K562 (cell line): ENCODE results near the gene PPP1R36. TPM values are rescaled to one million over a fixed set of nuclear protein-coding genes. Genes with fewer than 3 reads are reported as not detected.

Experiments
- ATAC-seq: fragments of 200-7000 bp; cut with Tn5 transposase; 3 replicates; pipeline ENCODE4 v1.9.1; 2020; ENCODE audit warnings: moderate library complexity
- BruUV-seq: library from RNA; stranded (reverse); fragments of 400-500 nt; replicated peaks from 2 replicates; lab custom pipeline; 2021; lab: Mats Ljungman, UMichigan
- CTCF ChIA-PET: fragments of 300-600 bp; formaldehyde crosslinking; extraction: SDS; loops from one replicate; lab custom pipeline; 2021; ENCODE audit warnings: low intra/inter-chr PET ratio; lab: Yijun Ruan, JAX
- POLR2A ChIA-PET: fragments of 300-600, 350-650 bp; sonication (Branson Sonifier 250); formaldehyde crosslinking; extraction: SDS; loops from one replicate; lab custom pipeline; 2021; ENCODE audit warnings: antibody characterized with exemption, inconsistent platforms; lab: Yijun Ruan, JAX
- DNase-seq, 4 experiments: peaks; one replicate each; pipeline versions ENCODE4 v3.0.0 to v3.0.0-alpha.2; 2011 to 2018; ENCODE audit warnings: low spot score in 3 of 4, mixed read lengths in 3 of 4; ENCODE audit errors: extremely low read depth in 1 of 4
- FAIRE-seq: peaks from 2 replicates; lab custom pipeline; 2011; peaks lifted over from hg19 to GRCh38; lab: Jason Lieb, UNC
- H2AFZ ChIP-seq: 2 replicates; pipeline ENCODE4 v1.6.0; 2011; ENCODE audit warnings: low read depth, low read length, control low read depth, inconsistent platforms
- H3K27ac ChIP-seq: fragments of 200-600 bp; 3 replicates; pipeline ENCODE4 v1.8.0; 2011; ENCODE audit warnings: low read depth, mild to moderate bottlenecking, control low read depth, inconsistent platforms, low read length, moderate library complexity, mixed read lengths; ENCODE audit errors: extremely low read depth
- H3K27me3 ChIP-seq, 2 experiments: fragments of 300-600 bp in 1 of 2; 2 replicates in 1 of 2; 3 replicates in 1 of 2; pipeline versions ENCODE4 v1.6.0 to v1.8.0; 2011; ENCODE audit warnings: inconsistent platforms in 2 of 2, low read length in 2 of 2, mild to moderate bottlenecking in 1 of 2, mixed read lengths in 1 of 2, moderate library complexity in 1 of 2; ENCODE audit not compliant: control insufficient read depth in 2 of 2, insufficient read depth in 2 of 2
- H3K36me3 ChIP-seq: fragments of 300-600 bp; 3 replicates; pipeline ENCODE4 v1.8.0; 2011; ENCODE audit warnings: mild to moderate bottlenecking, low read length, inconsistent platforms; ENCODE audit not compliant: control insufficient read depth, insufficient read depth
- H3K4me1 ChIP-seq, 2 experiments: fragments of 200-600 bp in 1 of 2; replicated peaks in 1 of 2; 2 replicates in 1 of 2; 3 replicates in 1 of 2; pipeline versions ENCODE4 v1.5.1 to v1.8.0; 2011; ENCODE audit warnings: inconsistent platforms in 2 of 2, low read length in 2 of 2, mild to moderate bottlenecking in 1 of 2, mixed read lengths in 1 of 2, moderate library complexity in 1 of 2; ENCODE audit not compliant: control insufficient read depth in 2 of 2, insufficient read depth in 2 of 2
- H3K4me2 ChIP-seq: 2 replicates; pipeline ENCODE4 v1.6.1; 2011; ENCODE audit warnings: low read length, control low read depth, inconsistent platforms, mixed read lengths; ENCODE audit not compliant: insufficient read depth
- H3K4me3 ChIP-seq: fragments of 200-600 bp; sonication (generic), shearing (Covaris generic); 2 replicates; pipeline ENCODE4 v1.5.1; 2016; ENCODE audit warnings: control low read depth, inconsistent platforms
- H3K79me2 ChIP-seq: fragments of 200-600 bp; 3 replicates; pipeline ENCODE4 v1.8.0; 2011; ENCODE audit warnings: low read length, inconsistent platforms; ENCODE audit not compliant: control insufficient read depth, insufficient read depth
- H3K9ac ChIP-seq, 2 experiments: 2 replicates each; pipeline versions ENCODE4 v1.6.0 to v1.6.1; 2011; ENCODE audit warnings: low read depth in 2 of 2, low read length in 2 of 2, control low read depth in 1 of 2, inconsistent platforms in 1 of 2, mild to moderate bottlenecking in 1 of 2, mixed read lengths in 1 of 2; ENCODE audit not compliant: insufficient read depth in 1 of 2
- H3K9me1 ChIP-seq: one replicate; pipeline ENCODE4 v1.6.0; 2011; ENCODE audit warnings: inconsistent platforms, mild to moderate bottlenecking, low read length, moderate library complexity; ENCODE audit not compliant: control insufficient read depth, insufficient read depth
- H3K9me3 ChIP-seq: replicated peaks from 2 replicates; pipeline ENCODE4 v1.5.1; 2011; ENCODE audit warnings: low read depth, low read length, inconsistent platforms; ENCODE audit not compliant: control insufficient read depth, insufficient read depth
- H4K20me1 ChIP-seq: replicated peaks from 2 replicates; pipeline ENCODE4 v1.6.1; 2011; ENCODE audit warnings: low read length, inconsistent platforms, mixed read lengths; ENCODE audit not compliant: control insufficient read depth, insufficient read depth
- CHD2 ChIP-seq: IDR thresholded peaks from 2 replicates; pipeline ENCODE4 v1.6.1; 2011; ENCODE audit warnings: low read depth, low read length
- CTCF ChIP-seq, 3 experiments: IDR thresholded peaks in 2 of 3; conservative IDR thresholded peaks in 1 of 3; 2 replicates each; pipeline ENCODE4 v1.5.1; 2011 to 2012; ENCODE audit warnings: low read length in 3 of 3, mild to moderate bottlenecking in 3 of 3, control low read depth in 2 of 3, improper control_type of control experiment in 1 of 3, inconsistent platforms in 1 of 3, low read depth in 1 of 3, mixed read lengths in 1 of 3, moderate library complexity in 1 of 3; ENCODE audit not compliant: insufficient read depth in 2 of 3
- HMG20A ChIP-seq: fragments of 450-650 bp; formaldehyde crosslinking; conservative IDR thresholded peaks from 2 replicates; pipeline ENCODE4 v1.4.0; 2020; ENCODE audit warnings: mild to moderate bottlenecking, mixed read lengths
- MED1 ChIP-seq: sonication (generic); formaldehyde crosslinking; IDR thresholded peaks from 2 replicates; pipeline ENCODE4 v1.8.1; 2023; ENCODE audit warnings: missing genetic modification reagents, borderline replicate concordance
- NFIC ChIP-seq: fragments of 450-650 bp; IDR thresholded peaks from 2 replicates; pipeline ENCODE4 v1.6.1; 2017; ENCODE audit warnings: mild to moderate bottlenecking, inconsistent platforms
- RAD21 ChIP-seq, 2 experiments: fragments of 250-450 bp in 1 of 2; fragments of 450-650 bp in 1 of 2; sonication (Bioruptor Pico) in 1 of 2; formaldehyde crosslinking in 1 of 2; IDR thresholded peaks in 1 of 2; conservative IDR thresholded peaks in 1 of 2; 2 replicates each; pipeline versions ENCODE4 v1.4.0 to v1.8.0; 2020 to 2022; ENCODE audit warnings: mild to moderate bottlenecking in 2 of 2, moderate library complexity in 1 of 2
- SMARCE1 ChIP-seq: fragments of 450-650 bp; IDR thresholded peaks from 2 replicates; pipeline ENCODE4 v1.7.1; 2016; ENCODE audit warnings: mild to moderate bottlenecking
- SMC3 ChIP-seq: conservative IDR thresholded peaks from 2 replicates; pipeline ENCODE4 v1.6.1; 2011; ENCODE audit warnings: low read depth, low read length, improper control_type of control experiment; ENCODE audit not compliant: insufficient read depth
- YBX1 ChIP-seq: fragments of 450-650 bp; IDR thresholded peaks from 2 replicates; pipeline ENCODE4 v1.7.1; 2016; ENCODE audit warnings: mild to moderate bottlenecking
- ZFP91 ChIP-seq: sonication (generic); formaldehyde crosslinking; IDR thresholded peaks from 2 replicates; pipeline ENCODE4 v1.8.0; 2022; ENCODE audit warnings: mild to moderate bottlenecking, missing genetic modification reagents
- ZNF212 ChIP-seq: fragments of 450-650 bp; formaldehyde crosslinking; IDR thresholded peaks from 2 replicates; pipeline ENCODE4 v1.4.0; 2020; ENCODE audit warnings: mild to moderate bottlenecking
- WGBS: fragments of 100-300 bp; shearing (Covaris generic); methylation state at CpG from one replicate; pipeline ENCODE4 v1.1.6; 2016; ENCODE audit warnings: low coverage, mixed read lengths; ENCODE audit not compliant: insufficient coverage; ENCODE audit errors: missing lambda C conversion rate; 5-methylcytosine and 5-hydroxymethylcytosine counted together
- in situ Hi-C: fragments of 300-500 bp; cut with MboI; formaldehyde crosslinking; loops from 4 replicates; pipeline ENCODE4 v1.15.0; 2018; ENCODE audit warnings: inconsistent platforms, mixed read lengths
- intact Hi-C: fragments of 100-400 bp; cut with micrococcal nuclease; formaldehyde crosslinking; loops from 2 replicates; pipeline ENCODE4 v1.14.2; 2022
- polyA plus RNA-seq, 8 experiments: library from polyadenylated mRNA; depleted of rRNA in 4 of 8; stranded (reverse) in 5 of 8; unstranded in 3 of 8; fragments of >200 nt; fragmentation: Nextera tagmentation in 2 of 8; fragmentation: Illumina TruSeq in 1 of 8; extraction: Ambion mirVana in 2 of 8; extraction: Trizol in 1 of 8; gene quantifications; 2 replicates each; pipeline versions ENCODE4 v1.2.1 to v1.2.3, GENCODE V29; 2011 to 2014; ENCODE audit warnings: inconsistent platforms in 1 of 8, missing spikeins in 1 of 8
- total RNA-seq, 7 experiments: library from RNA; depleted of rRNA in 6 of 7; stranded (reverse); fragments of >200 nt in 6 of 7; fragmentation: Illumina TruSeq in 2 of 7; extraction: Trizol in 2 of 7; gene quantifications; 2 replicates each; pipeline versions ENCODE4 v1.2.1 to v1.2.3, GENCODE V29; 2011 to 2021; ENCODE audit warnings: low replicate concordance in 1 of 7

Gene PPP1R36
- total and polyA plus RNA-seq, 9 of the 15 experiments (the other 6 are each of a cell fraction or from before 2014, with no cell fraction given) = 0.29 TPM; not detected in 8

GRCh38 chr14:64636208-64636979 is 86.6 kb downstream of the PPP1R36 start:
- no peak overlapping the region for H3K4me2 ChIP-seq
- FAIRE-seq (peak; percentile 80), ATAC-seq (peak; percentile 97), DNase-seq (peak; percentile 54 to 75 (median 69))
- H3K27ac ChIP-seq = no peak overlapping the region
- H3K79me2 ChIP-seq = no peaks in the 10 kb centered on the region
- H4K20me1 ChIP-seq = no peaks in the 10 kb centered on the region; the same call in 1 of the 2 replicates
- no TSS peak for BruUV-seq
- no peaks in the 10 kb centered on the region for H3K4me1 ChIP-seq
- no peaks in the 10 kb centered on the region for H3K9me1 ChIP-seq
- no peaks in the 10 kb centered on the region for H3K36me3 ChIP-seq
- H2AFZ ChIP-seq = no peak overlapping the region
- intact Hi-C loops (loop anchor here (5.0 kb wide), 1 partner anchor 294 kb away; no protein-coding TSS in a partner anchor), in situ Hi-C loops (loop anchor here (10.0 kb wide), 1 partner anchor 292 kb away; no protein-coding TSS in a partner anchor)
- H3K9me3 ChIP-seq = no peaks in the 10 kb centered on the region
- ChIA-PET POLR2A (interaction anchor here (0.5 to 1.3 kb wide), 4 partner anchors 24 to 332 kb away, joined by 3 to 5 read pairs (median 4); no protein-coding TSS in a partner anchor), CTCF (interaction anchor here (1.3 kb wide), 1 partner anchor 292 kb away, joined by 6 read pairs; no protein-coding TSS in a partner anchor)
- WGBS = 9% methylated on average over 18 of the region's 19 CpGs
- H3K9ac ChIP-seq = no peak overlapping the region
- H3K27me3 ChIP-seq = peaks cover 4 to 19% of the 10 kb centered on the region in 2 experiments; a peak in 3 of 5 replicates
- H3K4me3 ChIP-seq = no peak overlapping the region
- peak; percentile 78 to 95 (median 78) for TF ChIP-seq CTCF (IDR thresholded peaks at IDR 0.05 in 2 of 3, conservative IDR thresholded peaks at IDR 0.05 in 1 of 3; ENCODE audit: insufficient read depth in 2 of 3, low read depth in 1 of 3, low read length in 3 of 3)
- no peak for TF ChIP-seq ZNF212 (CRISPR knock-in tag)
- TF ChIP-seq HMG20A = no peak
- TF ChIP-seq ZFP91 (CRISPR knock-in tag) = no peak
- no peak for TF ChIP-seq SMARCE1
- peak; percentile 48 to 70 for TF ChIP-seq RAD21 (CRISPR knock-in tag; conservative IDR thresholded peaks at IDR 0.05 in 1 of 2, IDR thresholded peaks at IDR 0.05 in 1 of 2)
- no peak for TF ChIP-seq MED1 (CRISPR knock-in tag)
- no peak for TF ChIP-seq NFIC
- TF ChIP-seq CHD2 = no peak
- peak; percentile 47; the same call in 1 of the 2 replicates for TF ChIP-seq SMC3
- no peak for TF ChIP-seq YBX1
